IMR-90 (cell line): Measurements from ENCODE around the gene EBF4. TPM values are rescaled to one million over a fixed set of nuclear protein-coding genes. Genes with fewer than 3 reads are reported as not detected.

Experiments used
- ATAC-seq: fragments of 200-7000 bp; cut with Tn5 transposase; 2 replicates; pipeline ENCODE4 v1.9.1; 2020; ENCODE audit warnings: low read depth, mild to moderate bottlenecking, moderate library complexity
- BruUV-seq: library from RNA; stranded (reverse); fragments of 400-500 nt; replicated peaks from 2 replicates; lab custom pipeline; 2021; lab: Mats Ljungman, UMichigan
- CTCF ChIA-PET: fragments of 300-600 bp; formaldehyde crosslinking; extraction: SDS; loops from one replicate; lab custom pipeline; 2021; ENCODE audit warnings: antibody characterized with exemption; lab: Yijun Ruan, JAX
- POLR2A ChIA-PET: fragments of 300-600 bp; sonication (Branson Sonifier 250); formaldehyde crosslinking; loops from one replicate; lab custom pipeline; 2022; ENCODE audit warnings: antibody characterized with exemption; ENCODE audit not compliant: unreplicated experiment; lab: Charles Lee
- DNase-seq: peaks from one replicate; pipeline ENCODE4 v3.0.0; 2013
- H2AFZ ChIP-seq: replicated peaks from 2 replicates; pipeline ENCODE3; 2013; ENCODE audit warnings: low read length, mild to moderate bottlenecking; ENCODE audit not compliant: poor library complexity
- H2AK5ac ChIP-seq: 2 replicates; pipeline ENCODE4 v1.6.1; 2013; ENCODE audit warnings: low read depth, low read length, inconsistent platforms
- H2AK9ac ChIP-seq: replicated peaks from 2 replicates; pipeline ENCODE3; 2013; ENCODE audit warnings: mild to moderate bottlenecking, low read depth, low read length, moderate library complexity; ENCODE audit not compliant: poor library complexity
- H2BK120ac ChIP-seq: 2 replicates; pipeline ENCODE4 v1.6.1; 2013; ENCODE audit warnings: low read depth, low read length, inconsistent platforms
- H2BK15ac ChIP-seq: 3 replicates; pipeline ENCODE4 v1.6.1; 2013; ENCODE audit warnings: low read depth, low read length, inconsistent platforms
- H2BK20ac ChIP-seq: 2 replicates; pipeline ENCODE4 v1.6.1; 2013; ENCODE audit warnings: low read depth, mild to moderate bottlenecking, inconsistent platforms, low read length, moderate library complexity
- H2BK5ac ChIP-seq: 2 replicates; pipeline ENCODE4 v1.6.1; 2013; ENCODE audit warnings: mild to moderate bottlenecking, low read depth, low read length, inconsistent platforms; ENCODE audit not compliant: poor library complexity, severe bottlenecking
- H3K14ac ChIP-seq: replicated peaks from 2 replicates; pipeline ENCODE4 v1.6.1; 2013; ENCODE audit warnings: low read depth, low read length, inconsistent platforms
- H3K18ac ChIP-seq: 2 replicates; pipeline ENCODE4 v1.6.1; 2013; ENCODE audit warnings: low read depth, low read length, control low read depth
- H3K23ac ChIP-seq: 2 replicates; pipeline ENCODE4 v1.6.1; 2013; ENCODE audit warnings: low read depth, low read length, inconsistent platforms
- H3K27ac ChIP-seq: 2 replicates; pipeline ENCODE4 v1.5.1; 2013; ENCODE audit warnings: mild to moderate bottlenecking, control low read depth, low read length; ENCODE audit not compliant: insufficient read depth
- H3K27me3 ChIP-seq: 2 replicates; pipeline ENCODE4 v1.6.1; 2013; ENCODE audit warnings: low read length; ENCODE audit not compliant: control insufficient read depth, insufficient read depth
- H3K36me3 ChIP-seq: 2 replicates; pipeline ENCODE4 v1.6.1; 2013; ENCODE audit warnings: low read length, mixed read lengths; ENCODE audit not compliant: control insufficient read depth, insufficient read depth
- H3K4ac ChIP-seq: 2 replicates; pipeline ENCODE4 v1.6.1; 2013; ENCODE audit warnings: low read depth, low read length, inconsistent platforms
- H3K4me1 ChIP-seq: 2 replicates; pipeline ENCODE4 v1.6.1; 2013; ENCODE audit warnings: low read length, mixed read lengths; ENCODE audit not compliant: control insufficient read depth, insufficient read depth
- H3K4me2 ChIP-seq: 2 replicates; pipeline ENCODE4 v1.6.1; 2013; ENCODE audit warnings: low read depth, mild to moderate bottlenecking, control low read depth, low read length, moderate library complexity
- H3K4me3 ChIP-seq: 2 replicates; pipeline ENCODE4 v1.5.1; 2013; ENCODE audit warnings: low read depth, mild to moderate bottlenecking, control low read depth, low read length, moderate library complexity; ENCODE audit not compliant: insufficient read depth
- H3K56ac ChIP-seq: 2 replicates; pipeline ENCODE4 v1.6.1; 2013; ENCODE audit warnings: low read length, inconsistent platforms; ENCODE audit not compliant: insufficient read depth; ENCODE audit errors: extremely low read depth
- H3K79me1 ChIP-seq, 2 experiments: 2 replicates each; pipeline ENCODE4 v1.6.1; 2013; ENCODE audit warnings: low read length in 2 of 2, inconsistent platforms in 1 of 2, low read depth in 1 of 2
- H3K9ac ChIP-seq: 2 replicates; pipeline ENCODE4 v1.6.1; 2013; ENCODE audit warnings: low read depth, low read length, control low read depth
- H3K9me1 ChIP-seq: 2 replicates; pipeline ENCODE4 v1.6.1; 2013; ENCODE audit warnings: low read length, inconsistent platforms; ENCODE audit not compliant: insufficient read depth
- H3K9me3 ChIP-seq: 2 replicates; pipeline ENCODE4 v1.6.1; 2013; ENCODE audit warnings: low read length; ENCODE audit not compliant: control insufficient read depth, insufficient read depth
- H4K20me1 ChIP-seq: 2 replicates; pipeline ENCODE4 v1.6.1; 2013; ENCODE audit warnings: low read length, inconsistent platforms; ENCODE audit not compliant: insufficient read depth
- H4K5ac ChIP-seq: 2 replicates; pipeline ENCODE4 v1.6.1; 2013; ENCODE audit warnings: mild to moderate bottlenecking, low read depth, low read length, control low read depth
- H4K8ac ChIP-seq, 2 experiments: 2 replicates each; pipeline ENCODE4 v1.6.1; 2013; ENCODE audit warnings: low read depth in 2 of 2, low read length in 2 of 2, control low read depth in 1 of 2, inconsistent platforms in 1 of 2
- H4K91ac ChIP-seq: 2 replicates; pipeline ENCODE4 v1.6.1; 2013; ENCODE audit warnings: low read depth, low read length, inconsistent platforms; ENCODE audit not compliant: insufficient read depth
- BHLHE40 ChIP-seq: fragments of 150-350 bp; IDR thresholded peaks from 2 replicates; pipeline ENCODE4 v1.6.1; 2016; ENCODE audit warnings: mild to moderate bottlenecking, low read depth, low read length
- CEBPB ChIP-seq: IDR thresholded peaks from 2 replicates; pipeline ENCODE4 v1.6.1; 2012; ENCODE audit warnings: low read depth, low read length, improper control_type of control experiment
- CHD1 ChIP-seq: IDR thresholded peaks from 2 replicates; pipeline ENCODE4 v1.6.1; 2012; ENCODE audit warnings: low read depth, low read length, improper control_type of control experiment
- CTCF ChIP-seq: conservative IDR thresholded peaks from 2 replicates; pipeline ENCODE4 v1.5.1; 2012; ENCODE audit warnings: mild to moderate bottlenecking, low read depth, low read length, improper control_type of control experiment
- ELK1 ChIP-seq: fragments of 150-350 bp; IDR thresholded peaks from 2 replicates; pipeline ENCODE4 v1.6.1; 2016; ENCODE audit warnings: low read depth, mild to moderate bottlenecking, low read length, moderate library complexity, borderline replicate concordance
- MAZ ChIP-seq: IDR thresholded peaks from 2 replicates; pipeline ENCODE4 v1.6.1; 2012; ENCODE audit warnings: low read depth, mild to moderate bottlenecking, low read length, improper control_type of control experiment, moderate library complexity, borderline replicate concordance
- NFE2L2 ChIP-seq: fragments of 150-350 bp; IDR thresholded peaks from 2 replicates; pipeline ENCODE4 v1.6.1; 2016; ENCODE audit warnings: low read depth, mild to moderate bottlenecking, low read length
- POLR2A ChIP-seq: IDR thresholded peaks from 2 replicates; pipeline ENCODE4 v1.6.1; 2012; ENCODE audit warnings: mild to moderate bottlenecking, low read depth, low read length
- RAD21 ChIP-seq: IDR thresholded peaks from 2 replicates; pipeline ENCODE4 v1.6.1; 2012; ENCODE audit warnings: low read length, improper control_type of control experiment
- RCOR1 ChIP-seq: IDR thresholded peaks from 2 replicates; pipeline ENCODE4 v1.6.1; 2012; ENCODE audit warnings: mild to moderate bottlenecking, low read length, improper control_type of control experiment; ENCODE audit not compliant: insufficient replicate concordance
- RFX5 ChIP-seq: IDR thresholded peaks from 2 replicates; pipeline ENCODE4 v1.8.0; 2012; ENCODE audit warnings: low read depth, mild to moderate bottlenecking, low read length, moderate library complexity
- SMC3 ChIP-seq: fragments of 150-350 bp; IDR thresholded peaks from 2 replicates; pipeline ENCODE4 v1.6.1; 2016; ENCODE audit warnings: low read depth, mild to moderate bottlenecking, antibody characterized with exemption, low read length, moderate library complexity
- USF2 ChIP-seq: fragments of 150-350 bp; IDR thresholded peaks from 2 replicates; pipeline ENCODE4 v1.6.1; 2017; ENCODE audit warnings: mild to moderate bottlenecking, antibody characterized with exemption, low read length, low read depth
- WGBS, 2 experiments: methylation state at CpG; one replicate each; pipeline versions ENCODE4 v1.1.5 to v1.1.7; 2013; ENCODE audit warnings: missing lambda C conversion rate in 2 of 2; ENCODE audit not compliant: insufficient read length in 1 of 2; ENCODE audit errors: extremely low coverage in 2 of 2; 5-methylcytosine and 5-hydroxymethylcytosine counted together
- dilution Hi-C: fragments of 300-500 bp; cut with HindIII; formaldehyde crosslinking; loops from one replicate; pipeline ENCODE4 v1.14.3; 2018; ENCODE audit warnings: low sequenced_read_pairs; ENCODE audit not compliant: unreplicated experiment
- in situ Hi-C: fragments of 300-500 bp; cut with MboI; formaldehyde crosslinking; loops from 3 replicates; pipeline ENCODE4 v1.14.3; 2019; ENCODE audit warnings: low sequenced_read_pairs, inconsistent platforms, mixed read lengths
- intact Hi-C: fragments of 100-400 bp; cut with micrococcal nuclease; formaldehyde crosslinking; loops from 2 replicates; pipeline ENCODE4 v1.10.0; 2022
- polyA plus RNA-seq, 3 experiments: library from polyadenylated mRNA; depleted of rRNA; stranded (reverse); fragments of >200 nt; gene quantifications; 2 replicates each; pipeline ENCODE4 v1.2.3, GENCODE V29; 2012; ENCODE audit warnings: low replicate concordance in 1 of 3
- total RNA-seq: library from RNA; depleted of rRNA; stranded (reverse); fragments of >200 nt; gene quantifications from 2 replicates; pipeline ENCODE4 v1.2.3, GENCODE V29; 2012

EBF4 gene
- total and polyA plus RNA-seq, 2 of the 4 experiments (the other 2 are of a cell fraction), result 0.18 to 1.1 TPM

GRCh38 chr20:2697768-2698167 lies 5.2 kb downstream of the EBF4 start:
- H2BK20ac ChIP-seq, result no peak overlapping the region
- H2AFZ ChIP-seq, result no peak overlapping the region
- H3K4ac ChIP-seq, result no peak overlapping the region
- no peak overlapping the region for H3K4me2 ChIP-seq
- TF ChIP-seq CHD1 (no peak), CTCF (no peak), RFX5 (no peak), MAZ (no peak), RCOR1 (no peak), USF2 (no peak), BHLHE40 (no peak), CEBPB (no peak), SMC3 (no peak), POLR2A (no peak), NFE2L2 (no peak), ELK1 (no peak), RAD21 (no peak)
- in situ Hi-C loops, result no loop called here
- no peak overlapping the region for H2BK120ac ChIP-seq
- no CpG with 5 or more reads among the region's 3 CpGs for WGBS, 2 experiments
- no peak overlapping the region for H3K23ac ChIP-seq
- ChIA-PET CTCF (no interaction called here), POLR2A (no interaction called here)
- no peaks in the 10 kb centered on the region for H3K4me1 ChIP-seq
- H3K14ac ChIP-seq, result no peak overlapping the region
- H4K5ac ChIP-seq, result no peak overlapping the region
- H3K36me3 ChIP-seq, result no peaks in the 10 kb centered on the region
- H2AK9ac ChIP-seq, result no peak overlapping the region
- BruUV-seq, result no TSS peak
- H4K8ac ChIP-seq, result no peak overlapping the region
- dilution Hi-C loops, result no loop called here
- H3K9ac ChIP-seq, result no peak overlapping the region
- H3K9me3 ChIP-seq, result no peaks in the 10 kb centered on the region
- intact Hi-C loops, result no loop called here
- H2BK15ac ChIP-seq, result no peak overlapping the region
- no peak overlapping the region for H3K27ac ChIP-seq
- H2AK5ac ChIP-seq, result no peak overlapping the region
- no peaks in the 10 kb centered on the region for H3K79me1 ChIP-seq
- no peak overlapping the region for H4K91ac ChIP-seq
- no peaks in the 10 kb centered on the region for H3K9me1 ChIP-seq
- peaks cover 64% of the 10 kb centered on the region for H3K27me3 ChIP-seq
- H2BK5ac ChIP-seq, result no peak overlapping the region
- H3K56ac ChIP-seq, result no peak overlapping the region
- H3K4me3 ChIP-seq, result no peak overlapping the region
- H4K20me1 ChIP-seq, result no peaks in the 10 kb centered on the region; the same call in none of the 2 replicates
- ATAC-seq, result no peak
- no peak overlapping the region for H3K18ac ChIP-seq
- DNase-seq, result no peak
